ENCODE results near the gene OPRPN.

Gene OPRPN

DNA sequence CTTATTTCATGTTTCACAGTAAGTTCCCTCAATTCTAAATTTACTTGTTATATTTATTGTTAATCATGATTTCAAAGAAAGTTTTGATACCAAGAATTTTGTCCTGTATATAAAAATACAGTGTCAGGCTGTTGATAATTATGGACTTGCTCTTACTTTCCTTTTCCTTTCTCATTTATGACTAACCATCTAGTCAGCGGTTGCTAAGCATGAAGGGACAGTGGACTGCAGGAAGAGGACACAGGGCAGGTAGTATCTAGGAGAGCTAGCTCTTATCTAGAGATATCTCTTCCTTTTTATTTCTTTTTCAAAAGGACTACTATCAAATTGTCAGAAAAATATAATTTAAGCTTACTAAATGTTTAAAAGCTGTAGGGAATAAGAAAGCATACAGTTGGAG is 1.6 kb downstream of the OPRPN start:
- TF ChIP-seq, protein P1, sequence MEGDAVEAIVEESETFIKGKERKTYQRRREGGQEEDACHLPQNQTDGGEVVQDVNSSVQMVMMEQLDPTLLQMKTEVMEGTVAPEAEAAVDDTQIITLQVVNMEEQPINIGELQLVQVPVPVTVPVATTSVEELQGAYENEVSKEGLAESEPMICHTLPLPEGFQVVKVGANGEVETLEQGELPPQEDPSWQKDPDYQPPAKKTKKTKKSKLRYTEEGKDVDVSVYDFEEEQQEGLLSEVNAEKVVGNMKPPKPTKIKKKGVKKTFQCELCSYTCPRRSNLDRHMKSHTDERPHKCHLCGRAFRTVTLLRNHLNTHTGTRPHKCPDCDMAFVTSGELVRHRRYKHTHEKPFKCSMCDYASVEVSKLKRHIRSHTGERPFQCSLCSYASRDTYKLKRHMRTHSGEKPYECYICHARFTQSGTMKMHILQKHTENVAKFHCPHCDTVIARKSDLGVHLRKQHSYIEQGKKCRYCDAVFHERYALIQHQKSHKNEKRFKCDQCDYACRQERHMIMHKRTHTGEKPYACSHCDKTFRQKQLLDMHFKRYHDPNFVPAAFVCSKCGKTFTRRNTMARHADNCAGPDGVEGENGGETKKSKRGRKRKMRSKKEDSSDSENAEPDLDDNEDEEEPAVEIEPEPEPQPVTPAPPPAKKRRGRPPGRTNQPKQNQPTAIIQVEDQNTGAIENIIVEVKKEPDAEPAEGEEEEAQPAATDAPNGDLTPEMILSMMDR (IDR thresholded peaks at IDR 0.05; ENCODE audit: control insufficient read depth, insufficient read depth, low read depth, low read length, missing control alignments) = no peak
- no peak for DNase-seq (ENCODE audit: low read depth)
- H3K4me3 ChIP-seq (ENCODE audit: control insufficient read depth, low read depth, low read length) = no peak overlapping the region

DNA sequence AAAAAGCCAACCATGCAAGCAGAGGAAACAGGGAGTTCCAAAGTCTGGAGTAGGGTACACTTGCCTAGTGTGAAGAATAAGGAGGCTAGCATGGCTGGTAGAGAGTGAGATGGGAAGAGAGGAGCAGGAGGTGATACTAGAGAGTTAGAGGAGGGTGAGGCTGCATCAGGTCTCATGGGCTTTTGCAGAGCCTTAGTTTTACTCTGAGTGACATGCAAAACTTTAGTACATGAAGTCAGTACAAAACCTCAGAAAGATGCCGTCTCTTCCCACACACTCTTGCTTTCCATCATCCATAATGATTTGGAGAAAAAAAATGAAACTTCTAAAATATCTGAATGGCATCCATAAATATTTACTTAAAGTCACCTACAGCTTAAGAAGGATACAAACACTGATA is 5.0 kb downstream of the OPRPN start:
- DNase-seq (ENCODE audit: low read depth) = no peak
- TF ChIP-seq, protein P1 (IDR thresholded peaks at IDR 0.05; ENCODE audit: control insufficient read depth, insufficient read depth, low read depth, low read length, missing control alignments) = no peak
- H3K4me3 ChIP-seq (ENCODE audit: control insufficient read depth, low read depth, low read length) = no peak overlapping the region

DNA sequence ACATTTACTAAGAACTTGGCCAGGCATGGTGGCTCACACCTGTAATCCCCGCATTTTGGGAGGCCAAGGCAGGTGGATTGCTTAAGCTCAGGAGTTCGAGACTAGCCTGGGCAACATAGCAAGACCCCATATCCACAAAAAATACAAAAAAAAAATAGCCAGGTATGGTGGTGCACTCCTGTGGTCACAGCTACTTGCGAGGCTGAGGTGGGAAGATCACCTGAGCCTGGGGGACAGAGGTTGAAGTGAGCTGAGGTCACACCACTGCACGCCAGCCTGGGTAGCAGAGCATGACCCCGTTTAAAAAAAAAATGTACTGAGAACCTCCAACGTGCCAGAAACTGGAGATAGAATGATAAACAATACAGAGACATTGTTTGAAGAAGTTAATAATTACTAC is 8.0 kb downstream of the OPRPN start:
- H3K4me3 ChIP-seq (ENCODE audit: control insufficient read depth, low read depth, low read length) = no peak overlapping the region
- no peak for DNase-seq (ENCODE audit: low read depth)
- TF ChIP-seq, protein P1 (IDR thresholded peaks at IDR 0.05; ENCODE audit: control insufficient read depth, insufficient read depth, low read depth, low read length, missing control alignments) = no peak

DNA sequence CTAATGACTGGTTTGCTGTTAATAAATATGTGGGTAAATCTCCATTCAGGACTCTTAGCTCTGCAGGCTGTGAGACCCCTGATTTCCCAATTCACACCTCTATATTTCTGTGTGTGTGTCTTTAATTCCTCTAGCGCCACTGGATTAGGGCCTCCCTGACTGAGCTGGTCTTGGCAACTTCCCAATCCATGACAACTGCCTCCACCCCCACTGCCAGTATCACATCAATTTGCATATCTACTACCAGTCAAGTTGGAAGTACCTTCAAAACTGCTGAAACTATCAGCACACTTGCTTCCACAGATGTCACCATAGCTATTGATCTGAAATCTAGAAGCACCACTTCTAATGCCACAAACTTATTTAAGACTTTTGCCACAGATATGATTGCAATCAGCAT is 27.6 kb downstream of the OPRPN start:
- no peak for DNase-seq (ENCODE audit: low read depth)
- no peak overlapping the region for H3K4me3 ChIP-seq (ENCODE audit: control insufficient read depth, low read depth, low read length)
- TF ChIP-seq, protein P1 (IDR thresholded peaks at IDR 0.05; ENCODE audit: control insufficient read depth, insufficient read depth, low read depth, low read length, missing control alignments) = no peak

DNA sequence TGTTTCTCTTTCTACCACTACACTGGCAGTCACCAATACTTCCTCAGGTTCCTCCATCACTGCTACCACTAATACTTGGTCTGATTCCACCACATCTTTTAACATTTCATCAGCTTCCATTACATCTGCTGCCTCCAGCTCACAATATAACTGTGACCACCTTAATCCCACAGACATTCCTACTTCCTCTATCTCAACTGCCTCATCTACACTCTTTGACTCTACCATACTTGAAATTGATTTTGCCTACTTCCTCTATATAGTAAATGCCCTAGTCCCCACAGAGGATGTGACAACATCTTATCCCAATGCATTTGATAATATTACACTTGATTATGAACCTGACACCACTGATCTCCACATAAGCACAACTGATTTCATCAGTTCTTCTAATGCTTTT is 29.0 kb downstream of the OPRPN start:
- TF ChIP-seq, protein P1 (IDR thresholded peaks at IDR 0.05; ENCODE audit: control insufficient read depth, insufficient read depth, low read depth, low read length, missing control alignments) = no peak
- no peak for DNase-seq (ENCODE audit: low read depth)

DNA sequence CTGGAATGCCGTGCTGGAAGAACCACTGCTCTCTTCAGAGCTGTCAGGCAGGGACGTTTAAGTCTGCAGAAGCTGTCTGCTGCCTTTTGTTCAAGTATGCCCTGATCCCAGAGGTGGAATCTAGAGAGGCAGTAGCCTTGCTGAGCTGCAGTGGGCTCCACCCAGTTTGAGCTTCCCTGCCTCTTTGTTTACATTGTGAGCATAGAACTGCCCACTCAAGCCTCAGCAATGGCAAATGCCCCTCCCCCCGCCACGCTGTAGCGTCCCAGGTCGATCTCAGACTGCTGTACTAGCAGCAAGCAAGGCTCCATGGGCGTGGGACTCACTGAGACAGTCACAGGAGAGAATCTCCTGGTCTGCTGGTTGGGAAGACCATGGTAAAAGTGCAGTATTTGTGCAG is 39.5 kb downstream of the OPRPN start:
- no peak overlapping the region for H3K4me3 ChIP-seq (ENCODE audit: control insufficient read depth, low read depth, low read length)
- TF ChIP-seq, protein P1 (IDR thresholded peaks at IDR 0.05; ENCODE audit: control insufficient read depth, insufficient read depth, low read depth, low read length, missing control alignments) = no peak
- no peak for DNase-seq (ENCODE audit: low read depth)

More for the DNA sequence above, 29.0 kb downstream of the OPRPN start:
- H3K4me3 ChIP-seq (ENCODE audit: control insufficient read depth, low read depth, low read length) = no peak overlapping the region

DNA sequence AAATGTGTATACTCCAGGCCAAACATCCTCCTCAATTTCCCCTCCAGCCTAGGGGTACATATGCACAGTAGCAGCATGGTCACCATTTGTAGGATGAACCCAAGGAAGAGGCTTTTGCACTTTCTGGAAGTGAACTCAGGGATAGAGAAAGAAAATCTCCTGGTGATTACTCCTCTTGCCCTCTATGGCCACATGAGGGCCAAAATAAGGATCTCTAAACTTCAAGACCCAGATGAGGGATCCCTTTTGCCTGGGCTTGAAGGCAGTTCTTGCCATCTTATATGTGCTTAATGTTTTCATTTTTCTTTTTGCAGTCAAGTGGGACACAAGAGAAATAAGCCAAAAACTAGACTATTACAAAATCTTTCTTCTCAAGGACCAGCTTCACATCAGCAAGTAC is 44.7 kb downstream of the OPRPN start:
- TF ChIP-seq, protein P1 (IDR thresholded peaks at IDR 0.05; ENCODE audit: control insufficient read depth, insufficient read depth, low read depth, low read length, missing control alignments) = no peak
- no peak overlapping the region for H3K4me3 ChIP-seq (ENCODE audit: control insufficient read depth, low read depth, low read length)
- no peak for DNase-seq (ENCODE audit: low read depth)

All from AG09309 (cell line).